ENCODE measurements around the gene ADAM21. TPM values are rescaled to one million over a fixed set of nuclear protein-coding genes. Genes with fewer than 3 reads are reported as not detected.
"Not testable (repeated sequence)": the region's sequence is repeated elsewhere in the genome, so short reads cannot be mapped to it uniquely, and the experiment has no call there.

Gene ADAM21
- total and polyA plus RNA-seq, 4 donors = 0.09 to 0.17 (median 0.14) TPM; not detected in 1

GRCh38 chr14:70422538-70422937 is 29.4 kb upstream of the ADAM21 start:
- no peak overlapping the region for H3K27ac ChIP-seq (ENCODE audit: low read depth in 1 of 2, low read length in 1 of 2)
- H3K27me3 ChIP-seq (ENCODE audit: control insufficient read depth in 3 of 3, insufficient read depth in 3 of 3, low read length in 2 of 3) = peaks cover 0 to 7% (median 0%) of the 10 kb centered on the region in 3 donors
- 91 to 93% methylated on average over 2 of the region's 2 CpGs for WGBS, 2 donors
- H3K4me1 ChIP-seq (ENCODE audit: control insufficient read depth in 5 of 5, insufficient read depth in 5 of 5, low read length in 5 of 5) = no peaks in the 10 kb centered on the region
- no peaks in the 10 kb centered on the region for H3K36me3 ChIP-seq (ENCODE audit: control insufficient read depth in 4 of 4, insufficient read depth in 4 of 4, low read length in 4 of 4)
- DNase-seq = no peak
- TF ChIP-seq, protein P1, sequence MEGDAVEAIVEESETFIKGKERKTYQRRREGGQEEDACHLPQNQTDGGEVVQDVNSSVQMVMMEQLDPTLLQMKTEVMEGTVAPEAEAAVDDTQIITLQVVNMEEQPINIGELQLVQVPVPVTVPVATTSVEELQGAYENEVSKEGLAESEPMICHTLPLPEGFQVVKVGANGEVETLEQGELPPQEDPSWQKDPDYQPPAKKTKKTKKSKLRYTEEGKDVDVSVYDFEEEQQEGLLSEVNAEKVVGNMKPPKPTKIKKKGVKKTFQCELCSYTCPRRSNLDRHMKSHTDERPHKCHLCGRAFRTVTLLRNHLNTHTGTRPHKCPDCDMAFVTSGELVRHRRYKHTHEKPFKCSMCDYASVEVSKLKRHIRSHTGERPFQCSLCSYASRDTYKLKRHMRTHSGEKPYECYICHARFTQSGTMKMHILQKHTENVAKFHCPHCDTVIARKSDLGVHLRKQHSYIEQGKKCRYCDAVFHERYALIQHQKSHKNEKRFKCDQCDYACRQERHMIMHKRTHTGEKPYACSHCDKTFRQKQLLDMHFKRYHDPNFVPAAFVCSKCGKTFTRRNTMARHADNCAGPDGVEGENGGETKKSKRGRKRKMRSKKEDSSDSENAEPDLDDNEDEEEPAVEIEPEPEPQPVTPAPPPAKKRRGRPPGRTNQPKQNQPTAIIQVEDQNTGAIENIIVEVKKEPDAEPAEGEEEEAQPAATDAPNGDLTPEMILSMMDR (IDR thresholded peaks at IDR 0.05; ENCODE audit: control extremely low read depth, extremely low read depth) = no peak
- no peak for ATAC-seq (ENCODE audit: insufficient read depth, low FRiP score)
- peaks cover 0 to 3% (median 0%) of the 10 kb centered on the region in 4 donors for H3K9me3 ChIP-seq (ENCODE audit: control insufficient read depth in 4 of 4, insufficient read depth in 3 of 4, low read length in 3 of 4)
- no peak overlapping the region for H3K9ac ChIP-seq (ENCODE audit: insufficient read depth in 1 of 2, low read length in 2 of 2)
- H3K4me3 ChIP-seq = no peak overlapping the region

DNA sequence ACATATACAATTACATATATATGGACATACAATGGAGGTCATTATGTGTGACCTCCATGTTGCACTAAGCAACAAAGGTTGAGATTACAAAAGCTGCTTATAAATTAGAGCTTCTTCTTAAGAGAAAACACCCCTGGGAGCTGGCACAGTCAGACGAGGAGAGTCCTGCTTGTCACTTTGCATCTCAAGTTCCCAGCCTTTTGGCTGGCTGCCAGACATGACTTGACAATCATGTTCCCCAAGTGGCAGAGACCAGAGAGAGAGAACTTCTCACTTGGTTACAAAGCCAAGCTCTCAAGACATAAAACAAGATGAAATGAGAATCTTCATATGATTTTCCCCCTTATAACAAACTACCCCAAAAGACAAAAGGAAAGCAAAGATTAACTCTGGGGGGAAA is 26.6 kb upstream of the ADAM21 start:
- Histone ChIP-seq H3K27ac (ENCODE audit: low read depth in 1 of 2, low read length in 1 of 2) (no peak overlapping the region), H3K4me1 (ENCODE audit: control insufficient read depth in 5 of 5, insufficient read depth in 5 of 5, low read length in 5 of 5) (no peaks in the 10 kb centered on the region), H3K4me3 (no peak overlapping the region), H3K36me3 (ENCODE audit: control insufficient read depth in 4 of 4, insufficient read depth in 4 of 4, low read length in 4 of 4) (no peaks in the 10 kb centered on the region), H3K9ac (ENCODE audit: insufficient read depth in 1 of 2, low read length in 2 of 2) (no peak overlapping the region), H3K9me3 (ENCODE audit: control insufficient read depth in 4 of 4, insufficient read depth in 3 of 4, low read length in 3 of 4) (peaks cover 0 to 3% (median 0%) of the 10 kb centered on the region in 4 donors), H3K27me3 (ENCODE audit: control insufficient read depth in 3 of 3, insufficient read depth in 3 of 3, low read length in 2 of 3) (peaks cover 0 to 7% (median 0%) of the 10 kb centered on the region in 3 donors)
- 0 to 3% methylated on average over 1 of the region's 1 CpG for WGBS, 2 donors
- ATAC-seq (ENCODE audit: insufficient read depth, low FRiP score) = no peak
- TF ChIP-seq, protein P1 (IDR thresholded peaks at IDR 0.05; ENCODE audit: control extremely low read depth, extremely low read depth) = no peak
- peak in 1 of 3 donors; percentile 6 for DNase-seq

DNA sequence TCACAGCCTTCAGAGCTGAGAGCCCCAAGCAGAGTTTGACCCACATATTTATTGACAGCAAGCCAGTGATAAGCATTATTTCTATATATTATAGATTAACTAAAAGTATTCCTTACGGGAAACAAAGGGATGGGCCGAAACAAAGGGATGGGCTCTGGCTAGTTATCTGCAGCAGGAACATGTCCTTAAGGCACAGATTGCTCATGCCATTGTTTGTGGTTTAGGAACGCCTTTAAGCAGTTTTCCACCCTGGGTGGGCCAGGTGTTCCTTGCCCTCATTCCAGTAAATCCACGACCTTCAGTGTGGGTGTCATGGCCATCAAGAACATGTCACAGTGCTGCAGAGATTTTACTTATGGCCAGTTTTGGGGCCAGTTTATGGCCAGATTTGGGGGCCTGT is 25.4 kb upstream of the ADAM21 start:
- 68 to 79% methylated on average over 4 of the region's 4 CpGs for WGBS, 2 donors
- not testable (repeated sequence) for H3K36me3 ChIP-seq (ENCODE audit: control insufficient read depth in 4 of 4, insufficient read depth in 4 of 4, low read length in 4 of 4); H3K27me3 ChIP-seq (ENCODE audit: control insufficient read depth in 3 of 3, insufficient read depth in 3 of 3, low read length in 2 of 3); H3K9ac ChIP-seq (ENCODE audit: insufficient read depth in 1 of 2, low read length in 2 of 2); DNase-seq; H3K4me3 ChIP-seq; H3K4me1 ChIP-seq (ENCODE audit: control insufficient read depth in 5 of 5, insufficient read depth in 5 of 5, low read length in 5 of 5); H3K27ac ChIP-seq (ENCODE audit: low read depth in 1 of 2, low read length in 1 of 2); H3K9me3 ChIP-seq (ENCODE audit: control insufficient read depth in 4 of 4, insufficient read depth in 3 of 4, low read length in 3 of 4); ATAC-seq (ENCODE audit: insufficient read depth, low FRiP score)

DNA sequence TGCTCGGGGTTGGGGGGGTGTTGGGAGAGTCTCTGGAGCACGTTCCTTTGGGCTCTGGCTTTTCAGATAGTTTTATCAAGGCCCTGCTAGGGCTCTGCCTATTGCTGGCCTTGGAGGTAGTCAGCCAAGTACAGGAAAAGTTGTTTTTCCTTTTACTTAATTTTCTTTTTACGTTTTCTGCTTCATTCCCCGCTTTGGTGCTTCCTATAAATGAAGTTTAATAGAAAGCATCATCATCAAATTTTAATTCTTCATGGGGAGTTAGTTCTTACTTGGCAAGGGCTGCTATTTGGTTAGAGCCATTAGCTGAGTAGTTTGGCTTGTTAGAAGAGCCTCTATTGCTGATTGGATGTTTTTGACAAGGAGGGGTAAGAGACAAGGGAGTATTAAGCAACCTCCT is 15.1 kb upstream of the ADAM21 start:
- 44 to 61% methylated on average over 4 of the region's 4 CpGs for WGBS, 2 donors
- TF ChIP-seq, protein P1 (IDR thresholded peaks at IDR 0.05; ENCODE audit: control extremely low read depth, extremely low read depth) = no peak
- H3K4me3 ChIP-seq = no peak overlapping the region
- DNase-seq (no peak), ATAC-seq (ENCODE audit: insufficient read depth, low FRiP score) (no peak)
- H3K9me3 ChIP-seq (ENCODE audit: control insufficient read depth in 4 of 4, insufficient read depth in 3 of 4, low read length in 3 of 4) = peaks cover 0 to 17% (median 10%) of the 10 kb centered on the region in 4 donors
- H3K27me3 ChIP-seq (ENCODE audit: control insufficient read depth in 3 of 3, insufficient read depth in 3 of 3, low read length in 2 of 3) = no peaks in the 10 kb centered on the region
- H3K4me1 ChIP-seq (ENCODE audit: control insufficient read depth in 5 of 5, insufficient read depth in 5 of 5, low read length in 5 of 5) = no peaks in the 10 kb centered on the region
- H3K36me3 ChIP-seq (ENCODE audit: control insufficient read depth in 4 of 4, insufficient read depth in 4 of 4, low read length in 4 of 4) = no peaks in the 10 kb centered on the region
- H3K27ac ChIP-seq (ENCODE audit: low read depth in 1 of 2, low read length in 1 of 2) = no peak overlapping the region
- no peak overlapping the region for H3K9ac ChIP-seq (ENCODE audit: insufficient read depth in 1 of 2, low read length in 2 of 2)
